OCI-LY7 (cell line): ENCODE measurements around the gene ACADVL.

Experiments used
- CTCF ChIP-seq: fragments of 200-600 bp; sonication (generic); conservative IDR thresholded peaks from 2 replicates; pipeline ENCODE4 v1.5.1; 2014; ENCODE audit warnings: mild to moderate bottlenecking, antibody characterized with exemption, low read length, moderate library complexity, mixed read lengths
- EZH2phosphoT487 ChIP-seq: fragments of 200-600 bp; sonication (generic); IDR thresholded peaks from 2 replicates; pipeline ENCODE4 v1.6.1; 2018; ENCODE audit warnings: low read depth, borderline replicate concordance, mild to moderate bottlenecking, mixed run types, antibody characterized with exemption, low read length, moderate library complexity, mixed read lengths

- TF ChIP-seq CTCF, result no peak
- no peak for TF ChIP-seq EZH2phosphoT487
These were observed 29.3 kb upstream of the ACADVL start for GRCh38 chr17:7190276-7190917.
